22Rv1 (cell line): ENCODE measurements around the gene SEZ6.

Experiments
- H3K27ac ChIP-seq: fragments of 450-650 bp; 2 replicates; pipeline ENCODE4 v1.5.1; 2017
- CTCF ChIP-seq: fragments of 450-650 bp; IDR thresholded peaks from 2 replicates; pipeline ENCODE4 v1.5.1; 2017; ENCODE audit warnings: mild to moderate bottlenecking
- ZFX ChIP-seq: fragments of 450-650 bp; IDR thresholded peaks from 2 replicates; pipeline ENCODE4 v1.6.1; 2017; ENCODE audit warnings: antibody characterized with exemption, borderline replicate concordance

Gene SEZ6

GRCh38 chr17:29005936-29006511 lies at the start of gene SEZ6:
TSS of gene SEZ6 (minus strand) at chr17:29006033. CDS start at chr17:29005869, 164 bp downstream.
- TF ChIP-seq CTCF (no peak; the same call in 1 of the 2 replicates), ZFX (no peak)
- peak within 1 kb of the TSS; percentile 34; the same call in 1 of the 2 replicates for H3K27ac ChIP-seq

DNA sequence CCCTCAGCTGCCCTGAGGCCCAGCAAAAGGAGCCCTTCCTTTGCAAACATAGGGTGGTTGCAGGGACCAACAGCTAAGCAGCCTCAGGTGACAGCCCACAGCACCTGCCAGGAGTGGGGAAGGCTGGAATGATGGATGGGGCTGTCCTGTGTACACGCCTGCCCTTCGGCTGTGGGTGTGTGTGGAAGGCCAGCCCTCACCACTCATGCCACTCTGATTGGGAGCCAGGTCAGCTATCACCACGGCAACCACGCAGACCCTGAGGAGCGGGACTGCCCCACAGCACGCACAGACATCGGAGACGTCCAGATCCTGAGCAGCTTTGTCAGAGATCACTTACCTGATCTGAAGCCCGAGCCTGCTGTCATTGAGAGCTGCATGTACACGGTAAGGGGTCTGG lies 49.0 kb upstream of the SEZ6 start:
- no peak for TF ChIP-seq CTCF
- TF ChIP-seq ZFX, result no peak
- no peak overlapping the region for H3K27ac ChIP-seq

GRCh38 chr17:29051731-29052130 lies 45.9 kb upstream of the SEZ6 start:
- H3K27ac ChIP-seq, result no peak overlapping the region
- TF ChIP-seq CTCF, result no peak
- no peak for TF ChIP-seq ZFX

DNA sequence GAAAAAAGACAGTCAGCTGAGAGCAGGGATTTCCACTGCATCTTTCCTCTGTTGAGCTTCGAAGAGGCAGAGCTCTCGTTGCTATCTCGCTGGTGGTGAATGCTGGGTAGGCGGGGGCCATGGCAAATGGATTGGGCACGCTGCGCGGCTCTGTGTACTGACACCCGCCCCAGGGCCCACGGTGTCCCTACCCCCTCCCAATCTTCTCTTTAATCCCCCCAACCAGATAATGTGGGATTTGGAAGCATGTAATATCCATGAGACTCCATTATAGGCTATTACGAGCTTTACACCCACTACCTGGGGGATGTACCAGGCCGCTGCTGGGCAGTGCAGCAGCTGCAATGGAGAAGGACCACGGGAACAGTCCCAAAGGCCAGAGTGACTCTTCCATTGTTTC lies 45.4 kb upstream of the SEZ6 start:
- no peak overlapping the region for H3K27ac ChIP-seq
- TF ChIP-seq CTCF (no peak), ZFX (no peak)

DNA sequence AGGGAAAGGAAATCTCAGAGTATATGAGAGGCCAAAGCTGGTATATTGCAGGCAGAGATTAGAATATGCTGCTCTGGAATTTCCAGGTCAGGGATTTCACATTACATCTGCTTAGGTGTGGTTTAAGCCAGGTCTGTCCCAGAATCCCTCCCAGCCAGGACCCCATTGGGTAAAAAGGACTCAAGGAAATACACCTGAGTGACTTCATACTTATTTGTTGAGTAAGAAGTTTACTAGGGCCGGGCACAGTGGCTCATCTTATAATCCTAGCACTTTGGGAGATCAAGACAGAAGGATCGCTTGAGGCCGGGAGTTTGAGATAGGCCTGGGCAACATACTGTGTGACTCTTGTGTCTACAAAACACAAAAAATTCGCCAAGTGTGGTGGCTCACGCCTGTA lies 44.3 kb upstream of the SEZ6 start:
- H3K27ac ChIP-seq, result no peak overlapping the region
- TF ChIP-seq ZFX (no peak), CTCF (no peak)

GRCh38 chr17:29049541-29050145 lies 43.8 kb upstream of the SEZ6 start:
- TF ChIP-seq ZFX (no peak), CTCF (no peak)
- H3K27ac ChIP-seq, result no peak overlapping the region

- H3K27ac ChIP-seq, result no peak overlapping the region
- TF ChIP-seq ZFX (no peak), CTCF (no peak)
These were observed 42.9 kb upstream of the SEZ6 start for GRCh38 chr17:29048440-29049368.
